Astrocyte (in vitro differentiated cells and primary cell): Measurements from ENCODE around the gene RASGEF1C. TPM values are rescaled to one million over a fixed set of nuclear protein-coding genes. Genes with fewer than 3 reads are reported as not detected.

Source experiments
- DNase-seq: peaks from one replicate; pipeline ENCODE4 v3.0.0-alpha.2; 2010; ENCODE audit warnings: low read depth
- FAIRE-seq: peaks from 2 replicates; lab custom pipeline; 2011; peaks lifted over from hg19 to GRCh38; lab: Jason Lieb, UNC
- H2AFZ ChIP-seq: 2 replicates; pipeline ENCODE4 v1.6.0; 2012; ENCODE audit warnings: low read depth, low read length, inconsistent platforms
- H3K27ac ChIP-seq: 2 replicates; pipeline ENCODE4 v1.5.1; 2011; ENCODE audit warnings: low read depth, low read length, inconsistent platforms
- H3K27me3 ChIP-seq: 2 replicates; pipeline ENCODE4 v1.6.0; 2011; ENCODE audit warnings: low read length, inconsistent platforms; ENCODE audit not compliant: insufficient read depth
- H3K36me3 ChIP-seq: 2 replicates; pipeline ENCODE4 v1.5.1; 2011; ENCODE audit warnings: low read length, inconsistent platforms; ENCODE audit not compliant: insufficient read depth
- H3K4me1 ChIP-seq: 2 replicates; pipeline ENCODE4 v1.5.1; 2011; ENCODE audit warnings: low read length, inconsistent platforms; ENCODE audit not compliant: insufficient read depth
- H3K4me2 ChIP-seq: 2 replicates; pipeline ENCODE4 v1.6.0; 2012; ENCODE audit warnings: low read length, inconsistent platforms
- H3K4me3 ChIP-seq: 2 replicates; pipeline ENCODE4 v1.5.1; 2011; ENCODE audit warnings: low read depth, mild to moderate bottlenecking, low read length, inconsistent platforms; ENCODE audit not compliant: insufficient read depth
- H3K79me2 ChIP-seq: 2 replicates; pipeline ENCODE4 v1.6.0; 2012; ENCODE audit warnings: mild to moderate bottlenecking, low read length, inconsistent platforms; ENCODE audit not compliant: insufficient read depth
- H3K9ac ChIP-seq: 2 replicates; pipeline ENCODE4 v1.6.0; 2012; ENCODE audit warnings: mild to moderate bottlenecking, low read length, inconsistent platforms
- H3K9me3 ChIP-seq: 2 replicates; pipeline ENCODE4 v1.5.1; 2012; ENCODE audit warnings: low read depth, mild to moderate bottlenecking, low read length, inconsistent platforms; ENCODE audit not compliant: insufficient read depth
- H4K20me1 ChIP-seq: 2 replicates; pipeline ENCODE4 v1.6.0; 2012; ENCODE audit warnings: low read length, inconsistent platforms; ENCODE audit not compliant: insufficient read depth
- H3K27ac Mint-ChIP-seq: one replicate; pipeline ENCODE4 v1.8.0; 2021; ENCODE audit warnings: mild to moderate bottlenecking, mixed read lengths; ENCODE audit not compliant: unreplicated experiment
- H3K27me3 Mint-ChIP-seq: one replicate; pipeline ENCODE4 v1.8.0; 2021; ENCODE audit warnings: low read depth, mixed read lengths; ENCODE audit not compliant: unreplicated experiment
- H3K36me3 Mint-ChIP-seq: one replicate; pipeline ENCODE4 v1.8.0; 2021; ENCODE audit warnings: low read depth, mixed read lengths; ENCODE audit not compliant: unreplicated experiment
- H3K4me1 Mint-ChIP-seq: one replicate; pipeline ENCODE4 v1.8.0; 2021; ENCODE audit warnings: low read depth, mixed read lengths; ENCODE audit not compliant: unreplicated experiment
- H3K4me3 Mint-ChIP-seq: one replicate; pipeline ENCODE4 v1.8.0; 2021; ENCODE audit warnings: mild to moderate bottlenecking, moderate library complexity, mixed read lengths; ENCODE audit not compliant: unreplicated experiment
- H3K9me3 Mint-ChIP-seq: one replicate; pipeline ENCODE4 v1.8.0; 2021; ENCODE audit warnings: mild to moderate bottlenecking, mixed read lengths; ENCODE audit not compliant: unreplicated experiment
- CTCF ChIP-seq: IDR thresholded peaks from 2 replicates; pipeline ENCODE4 v1.5.1; 2011; ENCODE audit warnings: low read depth, mild to moderate bottlenecking, inconsistent platforms, low read length, moderate library complexity; ENCODE audit not compliant: insufficient read depth
- EZH2 ChIP-seq: IDR thresholded peaks from 2 replicates; pipeline ENCODE4 v1.6.1; 2012; ENCODE audit warnings: mild to moderate bottlenecking, low read length, inconsistent platforms; ENCODE audit not compliant: insufficient read depth
- total RNA-seq: library from RNA; stranded (reverse); gene quantifications from 2 replicates; pipeline ENCODE4 v1.2.1, GENCODE V29; 2021

RASGEF1C gene
- total RNA-seq, 1 donor from 2014 or later = 0.41 TPM

- H3K27ac ChIP-seq = no peak overlapping the region
- no peak overlapping the region for H3K4me2 ChIP-seq
- no peak overlapping the region for H3K4me3 ChIP-seq
- no peak for FAIRE-seq
- Mint-ChIP-seq H3K27me3 (no peaks in the 10 kb centered on the region), H3K4me3 (no peak overlapping the region), H3K4me1 (no peaks in the 10 kb centered on the region), H3K27ac (no peak overlapping the region), H3K36me3 (peaks cover 81% of the 10 kb centered on the region), H3K9me3 (peaks cover 81% of the 10 kb centered on the region)
- no peak for DNase-seq
- H3K9ac ChIP-seq = no peak overlapping the region
- peaks cover 7% of the 10 kb centered on the region for H3K36me3 ChIP-seq
- no peaks in the 10 kb centered on the region for H4K20me1 ChIP-seq
- H2AFZ ChIP-seq = no peak overlapping the region
- H3K79me2 ChIP-seq = no peaks in the 10 kb centered on the region
- H3K27me3 ChIP-seq = no peaks in the 10 kb centered on the region
- TF ChIP-seq EZH2 (no peak), CTCF (no peak)
- peaks cover 49% of the 10 kb centered on the region for H3K9me3 ChIP-seq
- H3K4me1 ChIP-seq = no peaks in the 10 kb centered on the region
Measured at GRCh38 chr5:180251141-180251540, 42.1 kb upstream of the RASGEF1C start.

- Mint-ChIP-seq H3K4me3 (no peak overlapping the region), H3K9me3 (peaks cover 75% of the 10 kb centered on the region), H3K27me3 (no peaks in the 10 kb centered on the region), H3K4me1 (no peaks in the 10 kb centered on the region), H3K36me3 (peaks cover 78% of the 10 kb centered on the region), H3K27ac (no peak overlapping the region)
- Histone ChIP-seq H3K4me2 (no peak overlapping the region), H2AFZ (no peak overlapping the region), H4K20me1 (no peaks in the 10 kb centered on the region), H3K27ac (no peak overlapping the region), H3K27me3 (no peaks in the 10 kb centered on the region), H3K4me3 (no peak overlapping the region), H3K9ac (no peak overlapping the region), H3K36me3 (peaks cover 9% of the 10 kb centered on the region), H3K4me1 (no peaks in the 10 kb centered on the region), H3K79me2 (no peaks in the 10 kb centered on the region), H3K9me3 (peaks cover 42% of the 10 kb centered on the region)
- TF ChIP-seq CTCF (no peak), EZH2 (no peak)
- DNase-seq (no peak), FAIRE-seq (no peak)
Measured at GRCh38 chr5:180250329-180250728, 41.3 kb upstream of the RASGEF1C start.

- H3K4me1 ChIP-seq = no peaks in the 10 kb centered on the region
Measured at GRCh38 chr5:180241600-180241999, 32.6 kb upstream of the RASGEF1C start.

More at GRCh38 chr5:180241600-180241999, 32.6 kb upstream of the RASGEF1C start:
- H3K79me2 ChIP-seq = no peaks in the 10 kb centered on the region
- DNase-seq = no peak
- Mint-ChIP-seq H3K4me3 (no peak overlapping the region), H3K4me1 (no peaks in the 10 kb centered on the region), H3K27me3 (no peaks in the 10 kb centered on the region), H3K27ac (no peak overlapping the region), H3K36me3 (peaks cover 57% of the 10 kb centered on the region), H3K9me3 (peaks cover 10% of the 10 kb centered on the region)
- H2AFZ ChIP-seq = no peak overlapping the region
- no peak overlapping the region for H3K9ac ChIP-seq
- H4K20me1 ChIP-seq = no peaks in the 10 kb centered on the region
- H3K4me3 ChIP-seq = no peak overlapping the region
- H3K27ac ChIP-seq = no peak overlapping the region
- no peak for TF ChIP-seq CTCF
- no peak for TF ChIP-seq EZH2
- H3K36me3 ChIP-seq = peaks cover 29% of the 10 kb centered on the region
- no peak overlapping the region for H3K4me2 ChIP-seq
- H3K9me3 ChIP-seq = peaks cover 2% of the 10 kb centered on the region
- FAIRE-seq = no peak
- no peaks in the 10 kb centered on the region for H3K27me3 ChIP-seq
